Spleen (tissue), 7 donors: ENCODE results near the gene NELFA.

Source experiments
- CTCF ChIP-seq, 11 experiments: fragments of 200-600 bp in 7 of 11; fragments of 450-650 bp in 4 of 11; sonication (generic) in 4 of 11; IDR thresholded peaks in 8 of 11; conservative IDR thresholded peaks in 3 of 11; 1 replicate in 7 of 11; 2 replicates in 4 of 11; pipeline versions ENCODE4 v1.4.0 to v1.8.0; 2016 to 2021; ENCODE audit warnings: antibody characterized with exemption in 11 of 11, inconsistent platforms in 4 of 11, mild to moderate bottlenecking in 1 of 11
- POLR2A ChIP-seq, 3 donors: fragments of 450-650 bp; IDR thresholded peaks; one replicate each; pipeline ENCODE4 v1.5.1; 2017; ENCODE audit warnings: antibody characterized with exemption in 3 of 3, mild to moderate bottlenecking in 1 of 3
- donor health status: DM: no; HTN: no; CAD: no; lungs with moderate emphysema.
- donor health status: DM: no; HTN: no; CAD: no.
- donor health status: DM: no; HTN: no; CAD: no.

- TF ChIP-seq CTCF (IDR thresholded peaks at IDR 0.05 in 8 of 11, conservative IDR thresholded peaks at IDR 0.05 in 3 of 11) (no peak), POLR2A (IDR thresholded peaks at IDR 0.05) (no peak)
Observed at GRCh38 chr4:1976416-1977352, 32.1 kb downstream of the NELFA start.
